GM20431 (cell line): ENCODE data around the gene LRRK1.

Experiments
- in situ Hi-C: fragments of 300-500 bp; cut with MseI, MboI; formaldehyde crosslinking; loops from one replicate; pipeline ENCODE4 v1.15.0; 2020; ENCODE audit warnings: low sequenced_read_pairs; ENCODE audit not compliant: unreplicated experiment

Gene LRRK1

GRCh38 chr15:100966997-100967396, 47.8 kb downstream of the LRRK1 start:
- in situ Hi-C loops, result no loop called here

- in situ Hi-C loops, result no loop called here
These were observed 49.2 kb downstream of the LRRK1 start for GRCh38 chr15:100968050-100968966.

- in situ Hi-C loops, result no loop called here
These were observed 53.8 kb downstream of the LRRK1 start for GRCh38 chr15:100972975-100973350.

GRCh38 chr15:100973351-100974111, 54.4 kb downstream of the LRRK1 start:
- in situ Hi-C loops, result no loop called here

- in situ Hi-C loops, result no loop called here
These were observed 55.9 kb downstream of the LRRK1 start for GRCh38 chr15:100975043-100975442.

GRCh38 chr15:100980410-100981046, 61.4 kb downstream of the LRRK1 start:
- in situ Hi-C loops, result no loop called here

- in situ Hi-C loops, result no loop called here
These were observed 61.9 kb downstream of the LRRK1 start for GRCh38 chr15:100981086-100981485.

GRCh38 chr15:100983221-100983620, 64.1 kb downstream of the LRRK1 start:
- in situ Hi-C loops, result no loop called here

- in situ Hi-C loops, result no loop called here
These were observed 66.2 kb downstream of the LRRK1 start for GRCh38 chr15:100985401-100985800.

GRCh38 chr15:100986158-100986896, 67.2 kb downstream of the LRRK1 start:
- in situ Hi-C loops, result no loop called here

GRCh38 chr15:100987143-100987542, 68.0 kb downstream of the LRRK1 start:
- in situ Hi-C loops, result no loop called here

- in situ Hi-C loops, result no loop called here
These were observed 69.1 kb downstream of the LRRK1 start for GRCh38 chr15:100988297-100988696.

GRCh38 chr15:100988857-100989256, 69.7 kb downstream of the LRRK1 start:
- in situ Hi-C loops, result no loop called here

GRCh38 chr15:100994597-100995446, 75.7 kb downstream of the LRRK1 start:
- in situ Hi-C loops, result no loop called here

GRCh38 chr15:100995471-100996430, 76.6 kb downstream of the LRRK1 start:
- in situ Hi-C loops, result no loop called here

- in situ Hi-C loops, result no loop called here
These were observed 78.3 kb downstream of the LRRK1 start for GRCh38 chr15:100997442-100997841.

GRCh38 chr15:100998630-100999029, 79.5 kb downstream of the LRRK1 start:
- in situ Hi-C loops, result no loop called here

GRCh38 chr15:100999369-100999768, 80.2 kb downstream of the LRRK1 start:
- in situ Hi-C loops, result no loop called here
